VCaP (cell line): ENCODE measurements around the gene FAM53B.

ENCODE experiments used
- H3K27ac ChIP-seq: fragments of 450-650 bp; 2 replicates; pipeline ENCODE4 v1.5.1; 2017
- CTCF ChIP-seq: fragments of 450-650 bp; conservative IDR thresholded peaks from 2 replicates; pipeline ENCODE4 v1.5.1; 2017; ENCODE audit warnings: mild to moderate bottlenecking, moderate library complexity

FAM53B gene

GRCh38 chr10:124628676-124629021 is 115.5 kb downstream of the FAM53B start:
- no peak for TF ChIP-seq CTCF
- no peak overlapping the region for H3K27ac ChIP-seq

- TF ChIP-seq CTCF: no peak
- H3K27ac ChIP-seq: no peak overlapping the region
Measured at GRCh38 chr10:124627866-124628675, 116.1 kb downstream of the FAM53B start.

GRCh38 chr10:124626759-124627380 is 117.3 kb downstream of the FAM53B start:
- TF ChIP-seq CTCF: no peak
- no peak overlapping the region for H3K27ac ChIP-seq

- no peak overlapping the region for H3K27ac ChIP-seq
- TF ChIP-seq CTCF: no peak
Measured at GRCh38 chr10:124625831-124626238, 118.3 kb downstream of the FAM53B start.

GRCh38 chr10:124624895-124625294 is 119.3 kb downstream of the FAM53B start:
- TF ChIP-seq CTCF: no peak

GRCh38 chr10:124624466-124624865 is 119.7 kb downstream of the FAM53B start:
- TF ChIP-seq CTCF: no peak
- H3K27ac ChIP-seq: no peak overlapping the region

More at GRCh38 chr10:124624895-124625294, 119.3 kb downstream of the FAM53B start:
- H3K27ac ChIP-seq: no peak overlapping the region

- no peak overlapping the region for H3K27ac ChIP-seq
- TF ChIP-seq CTCF: no peak
Measured at GRCh38 chr10:124624006-124624405, 120.2 kb downstream of the FAM53B start.
